ENCODE measurements around the gene FRAT2. TPM values are rescaled to one million over a fixed set of nuclear protein-coding genes. Genes with fewer than 3 reads are reported as not detected.

The FRAT2 gene
- total and polyA plus RNA-seq, 2 donors (not counting 3 experiments of a cell fraction or from before 2014, with no cell fraction given): 6.6 to 11.3 TPM

- Histone ChIP-seq H3K9ac (replicated peaks; ENCODE audit: extremely low read depth, insufficient read depth, low read length) (no peak overlapping the region), H3K4me2 (ENCODE audit: insufficient read depth, low read length) (no peak overlapping the region), H3K4me3 (replicated peaks in 1 of 3; ENCODE audit: insufficient read depth in 1 of 3, low read depth in 1 of 3, low read length in 3 of 3) (no peak overlapping the region), H3K9me1 (replicated peaks; ENCODE audit: control insufficient read depth, extremely low read depth, insufficient read depth, low read length) (no peaks in the 10 kb centered on the region), H3K9me3 (replicated peaks; ENCODE audit: control insufficient read depth, insufficient read depth, low read length) (no peaks in the 10 kb centered on the region), H3K4me1 (ENCODE audit: control insufficient read depth, extremely low read depth, insufficient read depth, low read length) (peaks cover 15% of the 10 kb centered on the region), H4K20me1 (replicated peaks; ENCODE audit: control insufficient read depth, extremely low read depth, insufficient read depth, low read length) (no peaks in the 10 kb centered on the region), H3K27ac (ENCODE audit: insufficient read depth, low read depth, low read length) (no peak overlapping the region), H3K79me2 (ENCODE audit: control insufficient read depth, insufficient read depth, low read length) (no peaks in the 10 kb centered on the region), H3K27me3 (ENCODE audit: control insufficient read depth in 2 of 2, insufficient read depth in 2 of 2, low read length in 2 of 2) (no peaks in the 10 kb centered on the region), H2AFZ (ENCODE audit: low read depth, low read length) (no peak overlapping the region), H3K36me3 (ENCODE audit: control insufficient read depth in 2 of 2, extremely low read depth in 1 of 2, insufficient read depth in 2 of 2, low read length in 2 of 2) (peaks cover 0 to under 1% of the 10 kb centered on the region in 2 experiments)
- no peak for DNase-seq (ENCODE audit: low read depth, low spot score)
- dilution Hi-C loops (cut with MboI; ENCODE audit: extremely low pct_ligation_motif_present, low sequenced_read_pairs): no loop called here
- CTCF ChIA-PET: interaction anchor here (4.3 kb wide), 1 partner anchor 9 kb away, joined by 23 read pairs; no protein-coding TSS in a partner anchor
- no peak for TF ChIP-seq EZH2 (IDR thresholded peaks at IDR 0.05; ENCODE audit: borderline replicate concordance, low read depth, low read length, severe bottlenecking)
- TF ChIP-seq POLR2A (IDR thresholded peaks at IDR 0.05; ENCODE audit: low read depth, low read length): no peak
- no peak for TF ChIP-seq FOS (IDR thresholded peaks at IDR 0.05; ENCODE audit: borderline replicate concordance, insufficient read depth, low read length)
- no peak for TF ChIP-seq GATA2 (IDR thresholded peaks at IDR 0.05; ENCODE audit: insufficient read depth, insufficient read length, low read depth, low read length)
- TF ChIP-seq POLR2AphosphoS5 (IDR thresholded peaks at IDR 0.05; ENCODE audit: insufficient read depth, low read depth, low read length): no peak
- no peak for TF ChIP-seq JUN (IDR thresholded peaks at IDR 0.05; ENCODE audit: borderline replicate concordance, insufficient read depth, insufficient read length, low read depth)
- TF ChIP-seq, protein P1, sequence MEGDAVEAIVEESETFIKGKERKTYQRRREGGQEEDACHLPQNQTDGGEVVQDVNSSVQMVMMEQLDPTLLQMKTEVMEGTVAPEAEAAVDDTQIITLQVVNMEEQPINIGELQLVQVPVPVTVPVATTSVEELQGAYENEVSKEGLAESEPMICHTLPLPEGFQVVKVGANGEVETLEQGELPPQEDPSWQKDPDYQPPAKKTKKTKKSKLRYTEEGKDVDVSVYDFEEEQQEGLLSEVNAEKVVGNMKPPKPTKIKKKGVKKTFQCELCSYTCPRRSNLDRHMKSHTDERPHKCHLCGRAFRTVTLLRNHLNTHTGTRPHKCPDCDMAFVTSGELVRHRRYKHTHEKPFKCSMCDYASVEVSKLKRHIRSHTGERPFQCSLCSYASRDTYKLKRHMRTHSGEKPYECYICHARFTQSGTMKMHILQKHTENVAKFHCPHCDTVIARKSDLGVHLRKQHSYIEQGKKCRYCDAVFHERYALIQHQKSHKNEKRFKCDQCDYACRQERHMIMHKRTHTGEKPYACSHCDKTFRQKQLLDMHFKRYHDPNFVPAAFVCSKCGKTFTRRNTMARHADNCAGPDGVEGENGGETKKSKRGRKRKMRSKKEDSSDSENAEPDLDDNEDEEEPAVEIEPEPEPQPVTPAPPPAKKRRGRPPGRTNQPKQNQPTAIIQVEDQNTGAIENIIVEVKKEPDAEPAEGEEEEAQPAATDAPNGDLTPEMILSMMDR (IDR thresholded peaks at IDR 0.05; ENCODE audit: extremely low read depth in 1 of 2, insufficient read depth in 1 of 2, low read depth in 1 of 2, low read length in 2 of 2): no peak
- no peak for TF ChIP-seq MAX (IDR thresholded peaks at IDR 0.05; ENCODE audit: insufficient read depth, insufficient read length)
- no peak for TF ChIP-seq MYC (IDR thresholded peaks at IDR 0.05; ENCODE audit: low read depth, low read length)
- no peak for FAIRE-seq
- intact Hi-C loops (cut with micrococcal nuclease): no loop called here
- POLR2A ChIA-PET: no interaction called here
- BruUV-seq (replicated peaks): no TSS peak
Observed at GRCh38 chr10:97323501-97323900, 11.0 kb downstream of the FRAT2 start.

All from endothelial cell of umbilical vein (primary cell).